ENCODE data around the gene PPP1R26.
"Not testable (repeated sequence)": the region's sequence is repeated elsewhere in the genome, so short reads cannot be mapped to it uniquely, and the experiment has no call there.

DNA sequence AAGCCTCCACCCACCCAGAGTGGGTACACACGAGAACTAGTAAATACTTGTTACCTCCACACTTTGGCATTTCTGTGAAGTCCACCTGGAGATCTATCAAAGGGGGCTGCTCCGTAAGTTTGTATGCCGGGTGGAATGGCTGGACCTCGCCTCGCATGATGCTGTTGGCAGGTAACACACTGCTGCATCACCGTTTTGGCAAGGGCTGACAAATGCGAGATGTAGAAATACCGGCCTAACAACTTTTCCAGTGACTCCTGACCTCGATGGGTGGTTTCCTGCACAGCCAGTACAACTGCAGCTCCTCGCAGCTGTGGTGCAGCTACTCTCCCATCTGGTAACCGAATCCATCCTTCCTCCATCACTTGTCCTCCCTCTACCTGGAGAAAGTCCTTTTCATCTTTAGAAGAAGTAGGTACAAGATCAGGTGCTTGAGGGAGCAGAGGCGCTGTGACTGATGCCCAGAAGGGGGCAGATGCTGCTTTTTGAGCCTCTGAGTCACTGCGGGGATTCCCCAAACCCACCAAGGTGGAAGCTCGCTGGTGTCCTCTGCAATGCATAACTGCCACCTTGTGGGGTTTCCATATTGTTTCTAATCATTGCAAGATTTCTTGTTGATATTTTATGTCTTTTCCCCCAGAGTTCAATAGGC lies 40.9 kb upstream of the PPP1R26 start:
- TF ChIP-seq POLR2A (IDR thresholded peaks at IDR 0.05; ENCODE audit: insufficient read depth in 1 of 2, low read depth in 2 of 2, low read length in 2 of 2); EP300 (IDR thresholded peaks at IDR 0.05; ENCODE audit: low read depth in 2 of 2, low read length in 2 of 2); EP300 (CRISPR knock-in tag; IDR thresholded peaks at IDR 0.05; ENCODE audit: borderline replicate concordance): not testable (repeated sequence)

Data from HepG2 (cell line).